ENCODE measurements around the gene RILPL2.
"Not testable (repeated sequence)": the region's sequence is repeated elsewhere in the genome, so short reads cannot be mapped to it uniquely, and the experiment has no call there.

The RILPL2 gene

DNA sequence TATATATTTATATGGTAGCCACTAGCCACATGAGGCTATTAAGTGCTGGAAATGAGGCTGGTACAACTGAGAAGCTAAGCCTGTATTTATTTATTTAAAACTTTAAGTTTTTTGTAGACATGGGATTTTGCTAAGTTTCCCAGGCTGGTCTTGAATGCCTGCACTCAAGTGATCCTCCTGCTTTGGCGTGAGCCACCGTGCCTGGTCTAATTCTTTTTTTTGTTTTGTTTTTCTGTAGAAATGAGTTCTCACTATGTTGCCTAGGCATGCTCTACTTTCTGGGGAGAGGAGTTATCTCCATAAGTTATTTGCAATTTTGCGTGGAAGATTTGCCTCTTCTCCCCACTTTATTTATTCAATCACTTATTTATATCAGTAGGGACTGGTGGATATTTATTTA lies 16.7 kb upstream of the RILPL2 start:
- no peaks in the 10 kb centered on the region for H3K9me2 ChIP-seq (replicated peaks; ENCODE audit: insufficient read depth, low read length)
- TF ChIP-seq EZH2phosphoT487 (IDR thresholded peaks at IDR 0.05; ENCODE audit: low read length) (no peak), EZH2 (optimal IDR thresholded peaks at IDR 0.05; ENCODE audit: low read depth, low read length) (no peak)
- TF ChIP-seq, protein P1, sequence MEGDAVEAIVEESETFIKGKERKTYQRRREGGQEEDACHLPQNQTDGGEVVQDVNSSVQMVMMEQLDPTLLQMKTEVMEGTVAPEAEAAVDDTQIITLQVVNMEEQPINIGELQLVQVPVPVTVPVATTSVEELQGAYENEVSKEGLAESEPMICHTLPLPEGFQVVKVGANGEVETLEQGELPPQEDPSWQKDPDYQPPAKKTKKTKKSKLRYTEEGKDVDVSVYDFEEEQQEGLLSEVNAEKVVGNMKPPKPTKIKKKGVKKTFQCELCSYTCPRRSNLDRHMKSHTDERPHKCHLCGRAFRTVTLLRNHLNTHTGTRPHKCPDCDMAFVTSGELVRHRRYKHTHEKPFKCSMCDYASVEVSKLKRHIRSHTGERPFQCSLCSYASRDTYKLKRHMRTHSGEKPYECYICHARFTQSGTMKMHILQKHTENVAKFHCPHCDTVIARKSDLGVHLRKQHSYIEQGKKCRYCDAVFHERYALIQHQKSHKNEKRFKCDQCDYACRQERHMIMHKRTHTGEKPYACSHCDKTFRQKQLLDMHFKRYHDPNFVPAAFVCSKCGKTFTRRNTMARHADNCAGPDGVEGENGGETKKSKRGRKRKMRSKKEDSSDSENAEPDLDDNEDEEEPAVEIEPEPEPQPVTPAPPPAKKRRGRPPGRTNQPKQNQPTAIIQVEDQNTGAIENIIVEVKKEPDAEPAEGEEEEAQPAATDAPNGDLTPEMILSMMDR (IDR thresholded peaks at IDR 0.05; ENCODE audit: low read length) = no peak
- H4K20me1 ChIP-seq (ENCODE audit: insufficient read depth, low read length) = no peaks in the 10 kb centered on the region
- H3K27ac ChIP-seq (ENCODE audit: low read length) = no peak overlapping the region
- no peak overlapping the region for H2AFZ ChIP-seq (ENCODE audit: low read length)
- H3F3A ChIP-seq (ENCODE audit: insufficient read depth, low read length) = no peaks in the 10 kb centered on the region
- no peak overlapping the region for H3K4me2 ChIP-seq (ENCODE audit: low read depth, low read length)
- no peak overlapping the region for H3K4me3 ChIP-seq (ENCODE audit: low read length)
- DNase-seq = no peak
- H3K36me3 ChIP-seq (replicated peaks; ENCODE audit: insufficient read depth, low read length) = no peaks in the 10 kb centered on the region
- H3K9me3 ChIP-seq (replicated peaks; ENCODE audit: insufficient read depth, low read length) = no peaks in the 10 kb centered on the region
- H3K27me3 ChIP-seq (replicated peaks; ENCODE audit: insufficient read depth, low read length) = no peaks in the 10 kb centered on the region
- H3K4me1 ChIP-seq (ENCODE audit: low read length) = no peaks in the 10 kb centered on the region
- no peak overlapping the region for H3K9ac ChIP-seq (ENCODE audit: low read length)
- H3K79me2 ChIP-seq (ENCODE audit: low read length) = no peaks in the 10 kb centered on the region

DNA sequence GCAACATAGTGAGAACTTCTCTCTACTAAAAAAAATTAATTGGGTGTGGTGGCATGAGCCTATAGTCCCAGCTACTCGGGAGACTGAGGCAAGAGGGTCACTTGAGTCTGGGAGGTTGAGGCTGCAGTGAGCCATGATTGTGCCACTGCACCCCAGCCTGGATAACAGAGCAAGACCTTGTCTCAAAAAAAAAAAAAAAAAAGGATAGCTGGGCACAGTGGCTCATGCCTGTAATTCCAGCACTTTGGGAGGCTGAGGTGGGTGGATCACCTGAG lies 15.7 kb upstream of the RILPL2 start:
- H3K27me3 ChIP-seq (replicated peaks; ENCODE audit: insufficient read depth, low read length); H3K9ac ChIP-seq (ENCODE audit: low read length); H3F3A ChIP-seq (ENCODE audit: insufficient read depth, low read length): not testable (repeated sequence)

DNA sequence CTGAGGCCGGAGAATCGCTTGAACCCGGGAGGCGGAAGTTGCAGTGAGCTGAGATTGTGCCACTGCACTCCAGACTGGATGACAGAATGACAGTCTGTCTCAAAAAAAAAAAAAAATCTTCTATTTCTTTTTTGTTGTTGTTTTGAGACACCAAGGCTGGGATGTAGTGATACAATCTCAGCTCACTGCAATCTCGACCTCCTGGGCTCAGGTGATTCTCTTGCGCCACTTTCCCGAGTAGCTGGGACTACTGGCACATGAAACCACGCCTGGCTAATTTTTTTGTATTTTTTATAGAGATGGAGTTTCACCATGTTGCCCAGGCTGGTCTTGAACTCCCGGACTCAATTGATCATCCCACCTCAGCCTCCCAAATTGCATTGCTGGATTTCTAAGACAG lies 14.2 kb upstream of the RILPL2 start:
- no peak overlapping the region for H3K4me2 ChIP-seq (ENCODE audit: low read depth, low read length)
- no peaks in the 10 kb centered on the region for H3K9me3 ChIP-seq (replicated peaks; ENCODE audit: insufficient read depth, low read length)
- no peaks in the 10 kb centered on the region for H4K20me1 ChIP-seq (ENCODE audit: insufficient read depth, low read length)
- no peak overlapping the region for H3K4me3 ChIP-seq (ENCODE audit: low read length)
- H3K36me3 ChIP-seq (replicated peaks; ENCODE audit: insufficient read depth, low read length) = no peaks in the 10 kb centered on the region
- H3K27ac ChIP-seq (ENCODE audit: low read length) = no peak overlapping the region
- no peak overlapping the region for H2AFZ ChIP-seq (ENCODE audit: low read length)
- TF ChIP-seq EZH2 (optimal IDR thresholded peaks at IDR 0.05; ENCODE audit: low read depth, low read length) = no peak
- TF ChIP-seq, protein P1 (IDR thresholded peaks at IDR 0.05; ENCODE audit: low read length) = no peak
- TF ChIP-seq EZH2phosphoT487 (IDR thresholded peaks at IDR 0.05; ENCODE audit: low read length) = no peak
- H3K79me2 ChIP-seq (ENCODE audit: low read length) = no peaks in the 10 kb centered on the region
- H3K9ac ChIP-seq (ENCODE audit: low read length) = no peak overlapping the region
- DNase-seq = no peak
- H3F3A ChIP-seq (ENCODE audit: insufficient read depth, low read length) = no peaks in the 10 kb centered on the region
- H3K4me1 ChIP-seq (ENCODE audit: low read length) = no peaks in the 10 kb centered on the region
- H3K27me3 ChIP-seq (replicated peaks; ENCODE audit: insufficient read depth, low read length) = no peaks in the 10 kb centered on the region
- no peaks in the 10 kb centered on the region for H3K9me2 ChIP-seq (replicated peaks; ENCODE audit: insufficient read depth, low read length)

More for the DNA sequence above, 15.7 kb upstream of the RILPL2 start:
- not testable (repeated sequence) for H3K79me2 ChIP-seq (ENCODE audit: low read length); H4K20me1 ChIP-seq (ENCODE audit: insufficient read depth, low read length); H3K27ac ChIP-seq (ENCODE audit: low read length); H3K4me1 ChIP-seq (ENCODE audit: low read length); DNase-seq; H3K9me2 ChIP-seq (replicated peaks; ENCODE audit: insufficient read depth, low read length); H3K4me2 ChIP-seq (ENCODE audit: low read depth, low read length); H2AFZ ChIP-seq (ENCODE audit: low read length); H3K4me3 ChIP-seq (ENCODE audit: low read length); H3K36me3 ChIP-seq (replicated peaks; ENCODE audit: insufficient read depth, low read length); H3K9me3 ChIP-seq (replicated peaks; ENCODE audit: insufficient read depth, low read length)

DNA sequence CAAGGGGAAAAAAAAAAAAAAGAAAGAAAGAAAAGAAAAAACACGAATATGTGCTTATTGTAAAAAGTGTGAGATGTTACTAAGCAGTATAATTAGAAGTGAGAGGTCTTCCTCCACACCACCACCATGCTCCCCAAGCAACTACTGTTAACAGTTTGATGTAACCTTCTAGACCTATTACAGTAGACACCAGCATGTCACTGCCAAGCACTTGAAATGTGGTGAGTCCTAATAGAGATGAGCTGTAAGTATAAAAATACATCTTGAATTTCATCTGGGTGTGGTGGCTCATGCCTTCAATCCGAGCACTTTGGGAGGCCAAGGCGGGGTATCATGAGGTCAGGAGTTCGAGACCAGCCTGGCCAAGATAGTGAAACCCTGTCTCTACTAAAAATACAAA lies 13.4 kb upstream of the RILPL2 start:
- TF ChIP-seq, protein P1 (IDR thresholded peaks at IDR 0.05; ENCODE audit: low read length) = no peak
- TF ChIP-seq EZH2 (optimal IDR thresholded peaks at IDR 0.05; ENCODE audit: low read depth, low read length) (no peak), EZH2phosphoT487 (IDR thresholded peaks at IDR 0.05; ENCODE audit: low read length) (no peak)

More for the DNA sequence above, 13.4 kb upstream of the RILPL2 start:
- Histone ChIP-seq H3K9me2 (replicated peaks; ENCODE audit: insufficient read depth, low read length) (no peaks in the 10 kb centered on the region), H3K27ac (ENCODE audit: low read length) (no peak overlapping the region), H2AFZ (ENCODE audit: low read length) (no peak overlapping the region), H4K20me1 (ENCODE audit: insufficient read depth, low read length) (no peaks in the 10 kb centered on the region), H3K4me1 (ENCODE audit: low read length) (no peaks in the 10 kb centered on the region), H3K36me3 (replicated peaks; ENCODE audit: insufficient read depth, low read length) (no peaks in the 10 kb centered on the region), H3F3A (ENCODE audit: insufficient read depth, low read length) (no peaks in the 10 kb centered on the region), H3K79me2 (ENCODE audit: low read length) (no peaks in the 10 kb centered on the region), H3K27me3 (replicated peaks; ENCODE audit: insufficient read depth, low read length) (no peaks in the 10 kb centered on the region), H3K9ac (ENCODE audit: low read length) (no peak overlapping the region), H3K4me3 (ENCODE audit: low read length) (no peak overlapping the region), H3K4me2 (ENCODE audit: low read depth, low read length) (no peak overlapping the region), H3K9me3 (replicated peaks; ENCODE audit: insufficient read depth, low read length) (no peaks in the 10 kb centered on the region)
- DNase-seq = no peak
